ENCODE measurements around the gene BOK. TPM values are rescaled to one million over a fixed set of nuclear protein-coding genes. Genes with fewer than 3 reads are reported as not detected.

BOK gene
- total RNA-seq, 1 donor from 2014 or later: 35.4 TPM

DNA sequence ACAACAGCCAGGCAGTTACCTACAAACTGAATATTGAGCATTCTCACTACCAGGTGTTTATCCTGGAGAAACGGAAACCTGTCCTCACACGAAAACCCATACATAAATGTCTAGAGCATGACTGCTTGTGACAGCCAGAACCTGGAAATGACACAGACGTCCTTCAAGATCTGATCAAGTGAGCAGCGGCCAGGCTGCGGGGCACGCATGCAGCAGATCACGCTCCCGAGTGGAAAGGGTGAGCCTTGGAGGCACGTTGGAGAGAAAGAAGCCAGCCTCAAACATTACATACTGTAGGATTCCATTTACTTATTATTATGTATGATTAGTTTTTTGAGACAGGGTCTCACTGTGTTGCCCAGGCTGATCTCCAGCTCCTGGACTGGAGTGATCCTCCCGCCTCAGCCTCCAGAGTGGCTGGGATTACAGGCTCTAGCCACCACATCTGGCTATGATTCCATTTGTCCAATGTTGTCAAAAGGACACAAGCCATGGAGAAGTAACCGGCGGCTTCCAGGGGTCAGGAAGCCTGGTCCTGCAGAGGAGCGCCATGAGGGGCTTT is 27.3 kb upstream of the BOK start:
- Histone ChIP-seq H3K4me3 (no peak overlapping the region), H3K27ac (no peak overlapping the region), H3K9me3 (no peaks in the 10 kb centered on the region), H3K4me1 (no peaks in the 10 kb centered on the region), H3K27me3 (no peaks in the 10 kb centered on the region), H3K36me3 (no peaks in the 10 kb centered on the region)
- no peak for DNase-seq (ENCODE audit: low spot score in 2 of 2)
- intact Hi-C loops (cut with DNase I): no loop called here
- TF ChIP-seq CTCF (IDR thresholded peaks at IDR 0.05): no peak

GRCh38 chr2:241532168-241532567 is 26.4 kb upstream of the BOK start:
- Histone ChIP-seq H3K27ac (no peak overlapping the region), H3K4me1 (no peaks in the 10 kb centered on the region), H3K27me3 (no peaks in the 10 kb centered on the region), H3K4me3 (no peak overlapping the region), H3K9me3 (no peaks in the 10 kb centered on the region), H3K36me3 (no peaks in the 10 kb centered on the region)
- no peak for DNase-seq (ENCODE audit: low spot score in 2 of 2)
- TF ChIP-seq CTCF (IDR thresholded peaks at IDR 0.05): no peak
- intact Hi-C loops (cut with DNase I): no loop called here

DNA sequence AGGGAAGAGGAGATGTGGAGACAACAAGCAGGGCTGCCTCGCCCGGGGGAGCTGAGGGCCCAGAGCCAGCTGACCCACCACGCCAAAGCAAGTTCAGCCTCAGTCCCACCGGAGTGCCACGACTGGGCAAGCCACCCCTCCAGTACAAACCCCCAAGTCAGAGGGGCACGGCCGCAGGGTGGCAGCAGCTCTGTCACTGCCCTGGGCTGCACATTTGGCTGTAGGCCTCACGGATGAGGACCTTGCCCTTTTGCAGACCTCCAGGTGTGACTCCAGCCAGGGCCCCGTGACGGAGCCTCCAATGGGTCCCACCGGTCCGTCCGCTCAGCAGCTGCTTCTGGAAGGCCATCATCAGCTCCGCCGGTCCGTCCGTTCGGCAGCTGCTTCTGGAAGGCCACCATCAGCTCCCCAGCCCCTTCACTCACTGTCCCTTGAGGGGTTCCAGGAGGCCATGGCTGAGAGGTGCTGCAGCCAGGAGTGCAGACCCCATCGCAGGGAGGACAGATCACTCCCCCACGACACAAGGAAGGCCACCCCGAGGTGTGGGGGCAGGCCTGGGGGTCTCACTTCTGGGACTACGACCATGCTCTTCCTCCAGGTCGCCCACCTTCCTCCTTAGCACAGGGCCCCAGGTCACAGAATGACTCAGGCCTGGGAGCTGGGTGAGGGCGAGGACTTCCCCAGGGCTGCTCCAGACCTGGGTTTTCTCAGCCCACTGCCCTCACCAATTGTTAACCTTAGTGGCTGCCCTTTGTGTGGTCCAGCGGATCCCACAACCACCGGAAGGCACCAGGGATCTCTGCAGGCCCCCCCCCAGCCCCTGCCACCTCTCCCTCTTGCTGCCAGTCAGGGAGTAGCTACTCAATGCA is 25.6 kb upstream of the BOK start:
- Histone ChIP-seq H3K9me3 (no peaks in the 10 kb centered on the region), H3K4me1 (no peaks in the 10 kb centered on the region), H3K36me3 (no peaks in the 10 kb centered on the region), H3K4me3 (no peak overlapping the region), H3K27me3 (no peaks in the 10 kb centered on the region), H3K27ac (no peak overlapping the region)
- DNase-seq (ENCODE audit: low spot score in 2 of 2): no peak
- TF ChIP-seq CTCF (IDR thresholded peaks at IDR 0.05): no peak
- intact Hi-C loops (cut with DNase I): no loop called here

- no peaks in the 10 kb centered on the region for H3K9me3 ChIP-seq
- no peaks in the 10 kb centered on the region for H3K27me3 ChIP-seq
- no peak overlapping the region for H3K4me3 ChIP-seq
- no peak for TF ChIP-seq CTCF (IDR thresholded peaks at IDR 0.05)
- intact Hi-C loops (cut with DNase I): no loop called here
- H3K27ac ChIP-seq: no peak overlapping the region
- no peaks in the 10 kb centered on the region for H3K4me1 ChIP-seq
- no peaks in the 10 kb centered on the region for H3K36me3 ChIP-seq
- DNase-seq (ENCODE audit: low spot score in 2 of 2): no peak
Measured at GRCh38 chr2:241534293-241534692, 24.3 kb upstream of the BOK start.

DNA sequence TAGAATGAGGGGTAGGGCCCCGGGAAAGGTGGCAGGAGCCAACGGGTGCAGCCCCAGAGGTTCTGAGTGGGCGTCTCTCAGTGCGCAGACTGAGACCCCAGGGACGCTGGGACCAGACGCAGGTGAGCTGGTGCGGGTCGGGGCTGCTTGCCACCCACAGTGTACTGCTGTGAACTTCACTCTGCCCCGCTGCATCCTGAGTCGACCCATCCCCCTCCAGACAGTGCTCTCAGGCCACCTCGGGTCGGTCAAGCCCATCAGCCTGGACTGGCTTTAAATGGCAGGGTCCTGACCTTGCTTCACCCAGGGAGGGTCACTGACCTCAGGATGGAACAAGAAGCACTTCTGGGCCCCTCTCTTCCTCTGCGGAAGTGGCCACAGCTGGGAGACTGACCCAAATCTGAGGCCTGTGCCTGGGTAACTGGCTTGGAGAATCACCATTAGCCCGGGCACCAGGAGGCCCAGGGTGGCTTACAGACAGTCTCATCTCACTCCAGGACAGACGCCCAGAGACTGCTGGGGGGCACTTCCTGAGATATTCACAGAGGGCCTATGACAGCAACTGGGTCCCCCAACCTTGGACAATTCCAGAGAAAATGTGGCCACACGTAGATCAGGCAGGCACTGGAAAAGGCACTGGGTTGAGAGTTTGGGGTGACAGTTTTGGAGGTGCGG is 23.7 kb upstream of the BOK start:
- no peaks in the 10 kb centered on the region for H3K4me1 ChIP-seq
- no peaks in the 10 kb centered on the region for H3K9me3 ChIP-seq
- TF ChIP-seq CTCF (IDR thresholded peaks at IDR 0.05): no peak
- H3K27ac ChIP-seq: no peak overlapping the region
- no peaks in the 10 kb centered on the region for H3K27me3 ChIP-seq
- DNase-seq (ENCODE audit: low spot score in 2 of 2): no peak
- H3K4me3 ChIP-seq: no peak overlapping the region
- no peaks in the 10 kb centered on the region for H3K36me3 ChIP-seq
- intact Hi-C loops (cut with DNase I): no loop called here
